ENCODE data around the gene SUSD3. TPM values are rescaled to one million over a fixed set of nuclear protein-coding genes. Genes with fewer than 3 reads are reported as not detected.

SUSD3 gene
- total and polyA plus RNA-seq, 2 of the 8 experiments (the other 6 are each of a cell fraction or from before 2014, with no cell fraction given) = 5.5 to 35.4 TPM

GRCh38 chr9:93093877-93094657 lies 35.6 kb downstream of the SUSD3 start:
- H4K5ac ChIP-seq (ENCODE audit: insufficient read length, low read depth, low read length) = no peak overlapping the region
- no peak overlapping the region; a peak in 1 of 4 replicates for H3K4me2 ChIP-seq (ENCODE audit: insufficient read depth in 1 of 2, low read depth in 2 of 2, low read length in 2 of 2)
- H3K27me3 ChIP-seq (replicated peaks in 1 of 4; ENCODE audit: control insufficient read depth in 3 of 4, extremely low read depth in 1 of 4, insufficient read depth in 3 of 4, low read length in 3 of 4) = no peaks in the 10 kb centered on the region; a peak in 1 of 7 replicates
- no peak overlapping the region for H3K9ac ChIP-seq (replicated peaks in 1 of 4; ENCODE audit: extremely low read depth in 1 of 4, low read depth in 3 of 4, low read length in 3 of 4)
- H2BK15ac ChIP-seq (ENCODE audit: low read length) = no peak overlapping the region
- ChIA-PET CTCF (ENCODE audit: partially characterized antibody) (no interaction called here), POLR2A (ENCODE audit: partially characterized antibody) (no interaction called here)
- 0 out of 2 replicates have a peak overlapping the region, but pooled peaks have one; percentile 50 for H2BK12ac ChIP-seq (ENCODE audit: low read depth, low read length)
- no peak overlapping the region for H3K23ac ChIP-seq (ENCODE audit: insufficient read length)
- H3K79me1 ChIP-seq (ENCODE audit: low read depth, low read length) = no peaks in the 10 kb centered on the region
- H3K4ac ChIP-seq (replicated peaks; ENCODE audit: insufficient read length, low read depth, low read length) = peak overlapping the region; percentile 16
- H4K91ac ChIP-seq (replicated peaks; ENCODE audit: insufficient read length, low read length) = no peak overlapping the region
- WGBS, 2 experiments (ENCODE audit: extremely low coverage in 1 of 2, insufficient coverage in 1 of 2, insufficient read length in 1 of 2, insufficient replicate concordance in 2 of 2, low coverage in 1 of 2, low lambda C conversion rate in 2 of 2, missing lambda C conversion rate in 1 of 2) = 81% methylated on average over 7 of the region's 7 CpGs; no CpG with 5 or more reads in 1 of the 2 experiments
- H2BK120ac ChIP-seq (replicated peaks; ENCODE audit: low read depth, low read length) = no peak overlapping the region
- TF ChIP-seq E2F6 (IDR thresholded peaks at IDR 0.05) (no peak), SRF (IDR thresholded peaks at IDR 0.05; ENCODE audit: low read depth, low read length) (no peak), RXRA (IDR thresholded peaks at IDR 0.05; ENCODE audit: insufficient read depth, low read depth, low read length) (no peak), NANOG (IDR thresholded peaks at IDR 0.05; ENCODE audit: insufficient read depth, low read depth, low read length, poor library complexity, severe bottlenecking) (no peak), POLR2AphosphoS5 (IDR thresholded peaks at IDR 0.05; ENCODE audit: low read depth, low read length) (no peak)
- no peak overlapping the region for H3K27ac ChIP-seq (ENCODE audit: low read depth, low read length)
- H3K9me3 ChIP-seq (ENCODE audit: insufficient read depth in 2 of 2, low read depth in 1 of 2, low read length in 1 of 2) = no peaks in the 10 kb centered on the region
- H3K36me3 ChIP-seq (ENCODE audit: control insufficient read depth in 2 of 4, insufficient read depth in 4 of 4, low read length in 3 of 4) = no peaks in the 10 kb centered on the region
- FAIRE-seq (no peak), DNase-seq (ENCODE audit: low read depth in 1 of 2, low spot score in 2 of 2) (no peak)
- H3K14ac ChIP-seq (ENCODE audit: insufficient read length) = no peak overlapping the region
- H2AFZ ChIP-seq (ENCODE audit: low read length) = no peak overlapping the region
- H3K4me3 ChIP-seq (ENCODE audit: extremely low read depth in 1 of 4, insufficient read depth in 2 of 4, low read depth in 3 of 4, low read length in 4 of 4) = no peak overlapping the region
- no peak overlapping the region for H2BK20ac ChIP-seq (ENCODE audit: low read length)
- peaks cover 0 to 3% of the 10 kb centered on the region in 2 experiments for H4K20me1 ChIP-seq (replicated peaks in 1 of 2; ENCODE audit: control insufficient read depth in 1 of 2, insufficient read depth in 2 of 2, low read length in 2 of 2)
- H2BK5ac ChIP-seq (ENCODE audit: low read depth, low read length) = peak overlapping the region; percentile 88; the same call in 1 of the 2 replicates
- H3K4me1 ChIP-seq (replicated peaks in 1 of 4; ENCODE audit: control insufficient read depth in 3 of 4, insufficient read depth in 4 of 4, low read length in 3 of 4) = peaks cover 0 to 13% (median 7%) of the 10 kb centered on the region in 4 experiments; a peak in 4 of 7 replicates
- H3K56ac ChIP-seq (replicated peaks; ENCODE audit: insufficient read length, low read depth, low read length) = no peak overlapping the region
- peaks cover 12% of the 10 kb centered on the region for H3K23me2 ChIP-seq (ENCODE audit: low read depth, low read length)
- H3K79me2 ChIP-seq (ENCODE audit: control insufficient read depth in 1 of 2, insufficient read depth in 2 of 2, low read length in 2 of 2) = 0 out of 4 replicates have a peak, but pooled peaks cover 0 to 3% of the 10 kb centered on the region in 2 experiments
- peak overlapping the region; percentile 40; the same call in 1 of the 2 replicates for H2AK5ac ChIP-seq (ENCODE audit: low read depth, low read length)
- H3K18ac ChIP-seq (ENCODE audit: extremely low read depth, low read length) = no peak overlapping the region; the same call in 1 of the 2 replicates
- H4K8ac ChIP-seq (ENCODE audit: extremely low read depth, insufficient read depth, low read length) = peak overlapping the region; percentile 71

Measured in H1 (cell line).